ENCODE results near the gene UGP2. TPM values are rescaled to one million over a fixed set of nuclear protein-coding genes. Genes with fewer than 3 reads are reported as not detected.
A peak's percentile ranks its signal among the peaks of the same experiment; 100 is the strongest.

Gene UGP2
- total RNA-seq, 1 donor from 2014 or later, result 76.6 TPM

DNA sequence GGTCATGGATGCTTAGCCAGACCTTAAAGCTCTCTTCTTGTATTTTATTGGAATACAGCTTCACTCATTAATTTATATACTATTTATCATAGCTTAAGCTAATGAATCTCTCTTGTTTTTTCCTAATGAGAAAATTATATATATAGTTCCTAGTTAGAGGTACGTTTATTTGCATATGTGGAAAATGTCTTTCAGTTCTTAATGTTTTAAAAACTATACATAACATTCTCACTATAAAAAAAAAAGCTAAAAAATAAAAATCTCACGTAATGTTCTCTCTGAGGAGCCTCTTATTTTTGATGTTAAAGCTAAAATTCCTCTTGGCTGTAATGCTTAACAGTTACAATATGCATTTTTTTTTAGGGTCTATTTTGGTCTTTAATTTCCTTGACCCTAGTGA, 16.6 kb downstream of the UGP2 start:
- Mint-ChIP-seq H3K27ac (no peak overlapping the region), H3K4me3 (no peak overlapping the region), H3K4me1 (ENCODE audit: unreplicated experiment) (peaks cover 16% of the 10 kb centered on the region), H3K36me3 (peaks cover 27% of the 10 kb centered on the region), H3K27me3 (no peaks in the 10 kb centered on the region), H3K9me3 (no peaks in the 10 kb centered on the region)
- no peak for DNase-seq (ENCODE audit: extremely low spot score, unreplicated experiment)
- TF ChIP-seq, protein P1, sequence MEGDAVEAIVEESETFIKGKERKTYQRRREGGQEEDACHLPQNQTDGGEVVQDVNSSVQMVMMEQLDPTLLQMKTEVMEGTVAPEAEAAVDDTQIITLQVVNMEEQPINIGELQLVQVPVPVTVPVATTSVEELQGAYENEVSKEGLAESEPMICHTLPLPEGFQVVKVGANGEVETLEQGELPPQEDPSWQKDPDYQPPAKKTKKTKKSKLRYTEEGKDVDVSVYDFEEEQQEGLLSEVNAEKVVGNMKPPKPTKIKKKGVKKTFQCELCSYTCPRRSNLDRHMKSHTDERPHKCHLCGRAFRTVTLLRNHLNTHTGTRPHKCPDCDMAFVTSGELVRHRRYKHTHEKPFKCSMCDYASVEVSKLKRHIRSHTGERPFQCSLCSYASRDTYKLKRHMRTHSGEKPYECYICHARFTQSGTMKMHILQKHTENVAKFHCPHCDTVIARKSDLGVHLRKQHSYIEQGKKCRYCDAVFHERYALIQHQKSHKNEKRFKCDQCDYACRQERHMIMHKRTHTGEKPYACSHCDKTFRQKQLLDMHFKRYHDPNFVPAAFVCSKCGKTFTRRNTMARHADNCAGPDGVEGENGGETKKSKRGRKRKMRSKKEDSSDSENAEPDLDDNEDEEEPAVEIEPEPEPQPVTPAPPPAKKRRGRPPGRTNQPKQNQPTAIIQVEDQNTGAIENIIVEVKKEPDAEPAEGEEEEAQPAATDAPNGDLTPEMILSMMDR (conservative IDR thresholded peaks at IDR 0.05), result no peak

GRCh38 chr2:63861220-63861822, 19.6 kb downstream of the UGP2 start:
- no peaks in the 10 kb centered on the region for H3K9me3 Mint-ChIP-seq
- H3K4me1 Mint-ChIP-seq (ENCODE audit: unreplicated experiment), result no peaks in the 10 kb centered on the region
- H3K27ac Mint-ChIP-seq, result no peak overlapping the region
- DNase-seq (ENCODE audit: extremely low spot score, unreplicated experiment), result no peak
- no peaks in the 10 kb centered on the region for H3K27me3 Mint-ChIP-seq
- peaks cover 29% of the 10 kb centered on the region for H3K36me3 Mint-ChIP-seq
- H3K4me3 Mint-ChIP-seq, result no peak overlapping the region
- TF ChIP-seq, protein P1 (conservative IDR thresholded peaks at IDR 0.05), result peak; percentile 76

DNA sequence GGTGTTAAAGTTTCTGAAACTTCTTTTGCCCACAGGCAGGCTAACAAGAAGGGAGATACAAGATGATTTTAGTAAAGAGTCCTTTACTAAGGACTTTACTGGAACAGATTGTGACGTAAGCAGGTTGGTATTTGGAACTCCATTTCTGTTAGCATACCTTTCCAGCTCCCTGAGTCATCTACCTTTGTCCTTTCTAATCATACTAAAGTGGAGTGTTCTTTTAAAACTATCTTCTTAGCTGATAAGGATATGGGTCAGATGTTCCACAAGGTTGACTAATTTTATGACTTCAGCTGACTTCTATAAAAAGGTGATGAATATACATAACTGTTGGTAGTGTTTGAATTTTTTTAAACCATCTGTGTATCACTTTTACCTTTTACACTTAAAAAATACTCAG, 21.1 kb downstream of the UGP2 start:
- peak overlapping the region; percentile 55 for H3K27ac Mint-ChIP-seq
- TF ChIP-seq, protein P1 (conservative IDR thresholded peaks at IDR 0.05), result no peak
- H3K36me3 Mint-ChIP-seq, result peaks cover 23% of the 10 kb centered on the region
- H3K4me1 Mint-ChIP-seq (ENCODE audit: unreplicated experiment), result no peaks in the 10 kb centered on the region
- H3K4me3 Mint-ChIP-seq, result no peak overlapping the region
- H3K27me3 Mint-ChIP-seq, result no peaks in the 10 kb centered on the region
- no peaks in the 10 kb centered on the region for H3K9me3 Mint-ChIP-seq
- no peak for DNase-seq (ENCODE audit: extremely low spot score, unreplicated experiment)

DNA sequence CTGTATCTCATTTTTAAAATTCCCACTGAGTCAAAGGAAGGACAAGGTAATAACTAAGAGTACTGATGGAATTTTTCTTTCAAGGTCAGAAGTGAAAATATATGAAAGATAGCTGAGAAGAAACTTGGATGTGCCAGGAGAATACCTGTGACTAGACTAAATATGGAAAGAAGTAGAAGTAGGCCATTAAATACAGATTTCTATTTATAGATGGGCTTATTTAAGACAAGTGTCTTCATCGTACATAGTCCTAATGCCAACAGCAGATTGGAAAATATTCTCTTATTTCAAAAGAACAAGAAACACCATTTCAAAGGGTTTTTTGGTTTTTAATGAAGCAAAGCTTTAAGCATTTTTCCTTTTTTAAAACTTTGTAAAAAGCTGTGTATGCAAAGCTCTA, 22.0 kb downstream of the UGP2 start:
- H3K9me3 Mint-ChIP-seq, result no peaks in the 10 kb centered on the region
- TF ChIP-seq, protein P1 (conservative IDR thresholded peaks at IDR 0.05), result no peak
- no peaks in the 10 kb centered on the region for H3K4me1 Mint-ChIP-seq (ENCODE audit: unreplicated experiment)
- peaks cover 23% of the 10 kb centered on the region for H3K36me3 Mint-ChIP-seq
- no peak for DNase-seq (ENCODE audit: extremely low spot score, unreplicated experiment)
- no peak overlapping the region for H3K27ac Mint-ChIP-seq
- no peak overlapping the region for H3K4me3 Mint-ChIP-seq
- H3K27me3 Mint-ChIP-seq, result no peaks in the 10 kb centered on the region

DNA sequence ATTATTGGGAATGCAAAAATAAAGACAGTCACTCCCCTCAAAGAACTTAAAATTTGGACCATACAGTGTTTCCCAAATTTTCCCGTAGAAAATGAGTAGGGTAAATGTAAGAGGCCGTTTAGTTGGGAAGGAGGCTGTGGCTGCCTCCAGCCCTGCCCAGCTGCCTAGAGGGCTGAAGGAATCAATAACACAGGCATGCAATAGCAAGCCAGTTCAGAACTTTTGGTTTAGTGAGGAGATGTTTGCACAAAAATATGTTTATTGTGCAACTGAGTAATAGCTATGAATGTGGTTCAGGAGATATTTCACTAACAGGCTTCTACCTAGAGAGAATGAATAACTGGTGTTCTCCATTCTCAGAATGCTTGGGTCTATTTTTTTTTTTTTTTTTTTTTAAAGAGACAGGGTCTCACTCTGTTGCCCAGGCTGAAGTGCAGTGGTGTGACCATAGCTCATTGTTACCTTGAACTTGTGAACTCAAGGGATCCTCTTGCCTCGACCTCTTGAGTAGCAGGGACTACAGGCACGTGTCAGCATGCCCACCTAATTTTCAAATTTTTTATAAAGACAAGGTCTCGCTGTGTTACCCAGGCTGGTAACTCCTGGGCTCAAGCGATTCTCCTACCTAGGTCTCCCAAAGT, 23.6 kb downstream of the UGP2 start:
- DNase-seq (ENCODE audit: extremely low spot score, unreplicated experiment), result no peak
- Mint-ChIP-seq H3K9me3 (no peaks in the 10 kb centered on the region), H3K36me3 (peaks cover 23% of the 10 kb centered on the region), H3K4me1 (ENCODE audit: unreplicated experiment) (no peaks in the 10 kb centered on the region), H3K27ac (no peak overlapping the region), H3K27me3 (no peaks in the 10 kb centered on the region), H3K4me3 (no peak overlapping the region)
- TF ChIP-seq, protein P1 (conservative IDR thresholded peaks at IDR 0.05), result no peak

Measured in type B pancreatic cell (in vitro differentiated cells).